GM18858 (cell line): ENCODE results near the gene ITPKB.

Experiments used
- ATAC-seq: cut with Tn5 transposase; IDR thresholded peaks from one replicate; pipeline ENCODE4 v1.9.1; 2021; ENCODE audit not compliant: unreplicated experiment

Gene ITPKB

DNA sequence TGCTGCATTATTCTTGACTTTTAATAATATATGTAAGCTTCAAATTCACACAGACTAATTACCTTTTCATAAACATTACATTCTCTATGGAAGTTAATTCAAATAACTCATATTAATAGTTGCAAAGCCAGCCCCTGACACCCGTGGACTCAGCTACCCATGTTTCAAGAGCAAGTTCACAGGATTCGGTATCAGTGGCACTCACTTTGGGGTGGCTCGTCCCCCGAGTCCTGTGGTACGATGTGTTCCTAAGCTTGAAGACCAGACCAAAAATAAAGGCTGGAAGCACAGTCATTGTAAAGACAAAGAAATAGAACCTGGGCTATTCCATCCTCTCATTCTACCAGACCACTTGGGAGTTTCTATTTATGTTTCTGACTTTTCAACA lies 70.9 kb downstream of the ITPKB start:
- no peak for ATAC-seq

DNA sequence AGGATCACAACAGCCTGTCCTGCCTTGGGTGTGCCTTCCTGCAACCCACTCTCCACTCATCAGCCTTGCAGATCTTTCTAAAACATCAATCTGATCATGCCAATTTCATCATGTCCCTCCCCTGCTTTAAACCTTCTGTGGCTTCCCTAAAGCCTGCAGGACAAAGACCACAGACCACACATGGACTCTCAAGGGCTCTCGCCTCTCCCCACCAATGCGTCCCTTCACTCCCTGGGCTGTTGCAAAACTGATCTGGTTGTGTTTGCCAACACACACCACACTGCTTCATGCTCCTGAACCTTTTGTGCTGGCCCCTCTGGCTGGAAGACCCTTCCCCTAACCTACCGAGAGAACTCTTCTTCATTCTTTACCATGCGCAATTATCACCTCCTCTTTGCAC lies 72.4 kb downstream of the ITPKB start:
- ATAC-seq = no peak

- no peak for ATAC-seq
Observed at GRCh38 chr1:226666164-226666506, 72.9 kb downstream of the ITPKB start.

- no peak for ATAC-seq
Observed at GRCh38 chr1:226665505-226666163, 73.4 kb downstream of the ITPKB start.

- ATAC-seq = no peak
Observed at GRCh38 chr1:226664413-226665101, 74.5 kb downstream of the ITPKB start.

GRCh38 chr1:226663327-226663704 lies 75.8 kb downstream of the ITPKB start:
- ATAC-seq = no peak

DNA sequence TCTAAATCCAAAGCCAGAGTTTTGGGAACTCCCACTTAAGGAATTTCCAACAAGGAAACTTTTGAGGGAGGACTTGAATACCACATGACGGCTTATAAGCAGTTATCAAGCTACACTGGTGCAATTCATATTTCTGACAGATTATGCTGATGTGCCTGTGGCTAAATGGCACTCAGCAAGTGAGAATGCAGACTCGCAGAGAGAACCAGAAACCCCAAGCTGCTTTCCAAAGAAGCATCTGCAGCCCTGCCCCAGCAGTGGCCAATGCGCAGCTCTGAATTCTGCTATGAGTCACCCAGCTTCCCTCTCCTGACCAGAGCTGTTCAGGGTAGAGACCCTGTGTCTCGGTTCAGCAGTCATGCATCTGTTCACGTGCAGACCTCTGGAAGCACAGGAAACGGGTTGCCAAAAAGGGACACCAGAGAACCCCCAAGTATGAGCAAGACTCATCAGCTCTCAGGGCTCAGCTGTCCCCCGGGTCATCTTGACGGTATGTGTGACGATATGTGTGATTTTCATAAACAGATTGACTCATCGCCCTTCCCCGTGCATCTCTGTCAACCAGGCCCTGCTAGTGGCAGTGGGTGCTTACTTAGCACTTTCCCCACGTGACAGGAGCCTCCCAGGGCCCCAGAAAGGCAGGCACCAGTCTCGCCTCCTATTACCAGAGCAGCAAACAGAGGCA lies 76.3 kb downstream of the ITPKB start:
- peak; percentile 93 for ATAC-seq

GRCh38 chr1:226661965-226662364 lies 77.1 kb downstream of the ITPKB start:
- no peak for ATAC-seq

DNA sequence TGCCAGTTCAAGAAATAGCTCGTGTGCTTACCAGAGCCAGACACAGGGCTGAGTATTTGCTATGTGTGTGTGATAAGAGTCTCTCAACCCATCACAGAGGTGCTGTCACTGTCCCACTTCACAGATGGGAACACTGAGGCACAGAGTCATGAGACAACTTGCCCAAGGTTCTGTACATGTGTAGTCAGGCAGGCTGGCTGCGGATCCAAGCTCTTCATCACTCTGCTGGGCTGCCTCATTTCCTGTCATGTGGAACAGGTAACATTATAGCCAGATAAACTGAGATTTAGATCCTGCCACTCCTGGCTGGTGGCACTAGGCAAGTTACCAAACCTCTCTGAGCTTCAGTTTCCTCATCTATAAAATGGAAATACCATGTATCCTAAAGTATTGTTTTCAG lies 77.8 kb downstream of the ITPKB start:
- ATAC-seq = no peak

DNA sequence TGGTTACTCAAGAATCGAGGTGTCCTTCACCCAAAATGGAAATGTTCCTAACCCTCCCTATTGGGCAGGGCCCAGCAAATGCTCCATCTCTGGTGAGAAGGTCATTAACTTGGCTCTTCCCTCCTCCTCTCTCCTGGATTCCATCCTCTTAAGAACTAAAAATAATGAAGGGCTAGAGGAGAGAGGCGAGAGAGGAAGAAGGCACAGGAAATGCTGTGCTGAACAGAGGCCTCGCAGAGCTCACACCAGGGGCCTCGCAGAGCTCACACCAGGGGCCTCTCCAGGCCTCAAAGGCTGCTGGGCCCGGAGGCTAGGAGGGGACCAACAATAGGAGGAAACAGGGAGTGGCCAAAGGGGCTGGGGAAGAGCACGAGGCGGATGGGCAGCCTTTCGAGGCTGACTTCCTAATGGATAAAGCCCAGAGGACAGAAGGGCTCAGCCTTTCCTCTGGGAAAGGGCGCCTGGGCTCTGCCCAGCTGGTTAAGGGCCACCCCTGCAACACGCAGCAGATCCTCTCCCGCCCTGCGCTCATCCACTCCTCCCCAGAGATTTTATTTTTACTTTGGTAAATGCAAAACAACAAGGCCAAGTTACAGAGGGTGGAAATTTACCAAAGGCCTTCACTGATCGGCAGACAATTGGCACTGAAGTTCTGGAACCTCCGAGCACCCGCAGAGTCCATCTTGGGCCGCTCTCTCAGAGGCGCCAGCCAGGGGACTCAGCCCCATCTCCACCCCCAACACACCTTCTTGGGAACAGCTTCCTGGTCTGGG lies 78.5 kb downstream of the ITPKB start:
- no peak for ATAC-seq

GRCh38 chr1:226659641-226660040 lies 79.4 kb downstream of the ITPKB start:
- ATAC-seq = no peak

DNA sequence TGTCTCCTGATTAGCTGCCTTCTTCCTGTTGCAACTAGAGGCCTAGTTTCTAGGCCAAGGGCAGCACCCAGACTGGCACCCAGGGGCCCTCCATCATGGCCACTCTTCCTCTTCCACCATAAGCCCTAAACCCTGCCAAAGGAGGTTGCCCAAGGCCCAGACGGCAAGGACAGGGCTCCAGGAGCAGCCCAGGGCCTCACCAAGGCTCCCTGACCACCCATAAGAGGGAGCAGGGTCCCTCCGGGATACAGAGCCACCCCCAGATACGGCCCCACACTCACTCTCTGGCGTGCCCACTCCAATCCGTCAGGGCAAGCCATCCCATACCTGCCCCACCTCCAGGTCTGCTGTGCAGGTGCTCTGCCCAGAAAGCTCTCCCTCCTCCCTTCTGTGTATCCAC lies 79.9 kb downstream of the ITPKB start:
- no peak for ATAC-seq

- no peak for ATAC-seq
Observed at GRCh38 chr1:226658546-226659125, 80.4 kb downstream of the ITPKB start.

- ATAC-seq = no peak
Observed at GRCh38 chr1:226657895-226658545, 81.1 kb downstream of the ITPKB start.

- ATAC-seq = no peak
Observed at GRCh38 chr1:226656601-226657277, 82.3 kb downstream of the ITPKB start.

DNA sequence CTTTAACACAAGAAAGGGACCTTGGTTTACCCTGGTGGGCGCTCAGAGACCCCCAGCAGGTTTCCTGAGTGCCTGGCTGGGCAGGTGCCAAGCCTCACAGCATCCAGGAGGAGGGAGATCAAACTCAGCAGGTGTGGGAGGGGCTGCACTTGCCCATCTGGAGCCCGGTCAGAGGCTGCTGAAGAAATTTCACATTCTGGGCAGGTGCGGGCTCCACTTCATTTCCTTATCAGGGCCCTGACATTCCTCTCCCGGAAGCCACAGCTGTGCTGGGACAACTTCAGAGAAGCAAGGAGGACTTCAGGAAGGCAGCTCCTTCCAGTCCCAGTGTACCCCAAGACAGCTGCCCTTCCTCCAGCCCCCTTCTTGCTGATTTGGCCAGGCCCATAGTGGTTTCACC lies 82.9 kb downstream of the ITPKB start:
- ATAC-seq = no peak

GRCh38 chr1:226655251-226656163 lies 83.6 kb downstream of the ITPKB start:
- no peak for ATAC-seq

DNA sequence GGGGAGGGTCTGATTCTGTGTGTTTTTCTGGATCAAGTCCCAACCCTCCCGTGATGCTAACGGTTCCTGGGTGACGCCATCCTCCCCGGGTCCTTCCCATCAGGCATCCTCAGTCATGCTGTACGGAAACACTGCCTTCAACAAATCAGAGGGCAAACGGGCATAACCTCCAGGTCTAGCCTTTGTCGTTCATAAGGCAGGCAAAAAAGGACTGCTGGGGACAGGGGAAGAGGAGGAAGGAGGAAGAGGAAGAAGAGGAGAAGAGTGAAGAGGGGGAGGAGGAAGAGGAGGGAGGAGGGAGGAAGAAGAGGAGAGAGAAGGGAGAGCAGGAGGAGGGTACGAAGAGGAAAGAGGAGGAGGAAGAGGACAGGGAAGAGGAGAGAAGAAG lies 84.4 kb downstream of the ITPKB start:
- ATAC-seq = no peak

- ATAC-seq = no peak
Observed at GRCh38 chr1:226654046-226654667, 84.9 kb downstream of the ITPKB start.
